ENCODE data around the gene PIAS4. TPM values are rescaled to one million over a fixed set of nuclear protein-coding genes. Genes with fewer than 3 reads are reported as not detected.
A peak's percentile ranks its signal among the peaks of the same experiment; 100 is the strongest.

Gene PIAS4
- total and polyA plus RNA-seq, 9 of the 15 experiments (the other 6 are each of a cell fraction or from before 2014, with no cell fraction given), result 0.27 to 34.9 (median 14.4) TPM

- H4K20me1 ChIP-seq (replicated peaks; ENCODE audit: control insufficient read depth, insufficient read depth, low read length), result peaks cover 43% of the 10 kb centered on the region
- peaks cover 11 to 77% of the 10 kb centered on the region in 2 experiments; a peak in 4 of 5 replicates for H3K4me1 ChIP-seq (replicated peaks in 1 of 2; ENCODE audit: control insufficient read depth in 2 of 2, insufficient read depth in 2 of 2, low read length in 2 of 2)
- no peak for FAIRE-seq
- no peaks in the 10 kb centered on the region for H3K9me3 ChIP-seq (replicated peaks; ENCODE audit: control insufficient read depth, insufficient read depth, low read depth, low read length)
- no peak overlapping the region for H3K4me2 ChIP-seq (ENCODE audit: insufficient read depth, low read length)
- TF ChIP-seq HMGN3 (IDR thresholded peaks at IDR 0.05; ENCODE audit: borderline replicate concordance, extremely low read depth, insufficient read length, low read depth, low read length), result peak; percentile 8
- TF ChIP-seq, protein P1, sequence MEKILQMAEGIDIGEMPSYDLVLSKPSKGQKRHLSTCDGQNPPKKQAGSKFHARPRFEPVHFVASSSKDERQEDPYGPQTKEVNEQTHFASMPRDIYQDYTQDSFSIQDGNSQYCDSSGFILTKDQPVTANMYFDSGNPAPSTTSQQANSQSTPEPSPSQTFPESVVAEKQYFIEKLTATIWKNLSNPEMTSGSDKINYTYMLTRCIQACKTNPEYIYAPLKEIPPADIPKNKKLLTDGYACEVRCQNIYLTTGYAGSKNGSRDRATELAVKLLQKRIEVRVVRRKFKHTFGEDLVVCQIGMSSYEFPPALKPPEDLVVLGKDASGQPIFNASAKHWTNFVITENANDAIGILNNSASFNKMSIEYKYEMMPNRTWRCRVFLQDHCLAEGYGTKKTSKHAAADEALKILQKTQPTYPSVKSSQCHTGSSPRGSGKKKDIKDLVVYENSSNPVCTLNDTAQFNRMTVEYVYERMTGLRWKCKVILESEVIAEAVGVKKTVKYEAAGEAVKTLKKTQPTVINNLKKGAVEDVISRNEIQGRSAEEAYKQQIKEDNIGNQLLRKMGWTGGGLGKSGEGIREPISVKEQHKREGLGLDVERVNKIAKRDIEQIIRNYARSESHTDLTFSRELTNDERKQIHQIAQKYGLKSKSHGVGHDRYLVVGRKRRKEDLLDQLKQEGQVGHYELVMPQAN (IDR thresholded peaks at IDR 0.05; ENCODE audit: borderline replicate concordance), result no peak
- CTCF ChIA-PET (ENCODE audit: low intra/inter-chr PET ratio), result no interaction called here
- H3K27me3 ChIP-seq (ENCODE audit: control insufficient read depth in 2 of 2, insufficient read depth in 2 of 2, low read length in 2 of 2), result no peaks in the 10 kb centered on the region
- peak overlapping the region in 1 of 2 experiments; percentile 66; a peak in 1 of 4 replicates for H3K9ac ChIP-seq (ENCODE audit: insufficient read depth in 1 of 2, low read depth in 2 of 2, low read length in 2 of 2)
- intact Hi-C loops (cut with micrococcal nuclease), result no loop called here
- no peak for ATAC-seq
- peaks cover 61% of the 10 kb centered on the region; the same call in 1 of the 3 replicates for H3K36me3 ChIP-seq (ENCODE audit: control insufficient read depth, insufficient read depth, low read length)
- no TSS peak for BruUV-seq (replicated peaks)
- H3K9me1 ChIP-seq (ENCODE audit: control insufficient read depth, insufficient read depth, low read length), result no peaks in the 10 kb centered on the region
- in situ Hi-C loops (cut with MboI), result no loop called here
- peaks cover 46% of the 10 kb centered on the region for H3K79me2 ChIP-seq (ENCODE audit: control insufficient read depth, insufficient read depth, low read length)
- no peak overlapping the region for H3K4me3 ChIP-seq
- H3K27ac ChIP-seq (ENCODE audit: extremely low read depth, low read depth, low read length), result no peak overlapping the region
- no peak for DNase-seq (ENCODE audit: extremely low read depth in 1 of 4, low spot score in 3 of 4)
- H2AFZ ChIP-seq (ENCODE audit: low read depth, low read length), result no peak overlapping the region
- WGBS (ENCODE audit: insufficient coverage, low coverage, missing lambda C conversion rate), result 91% methylated on average over 26 of the region's 33 CpGs
- POLR2A ChIA-PET, result interaction anchor here (0.5 kb wide), 1 partner anchor 280 kb away, joined by 3 read pairs; no protein-coding TSS in a partner anchor
These were observed 5.6 kb downstream of the PIAS4 start for GRCh38 chr19:4012975-4013634.
